Loucy (cell line): ENCODE data around the gene DNAH8.

Experiments used
- CTCF ChIP-seq: fragments of 200-600 bp; sonication (generic); conservative IDR thresholded peaks from 2 replicates; pipeline ENCODE4 v1.5.1; 2014; ENCODE audit warnings: mild to moderate bottlenecking, antibody characterized with exemption, low read length
- EZH2phosphoT487 ChIP-seq: fragments of 200-600 bp; IDR thresholded peaks from 2 replicates; pipeline ENCODE4 v1.6.1; 2018; ENCODE audit warnings: antibody characterized with exemption, mild to moderate bottlenecking, moderate library complexity, borderline replicate concordance

DNA sequence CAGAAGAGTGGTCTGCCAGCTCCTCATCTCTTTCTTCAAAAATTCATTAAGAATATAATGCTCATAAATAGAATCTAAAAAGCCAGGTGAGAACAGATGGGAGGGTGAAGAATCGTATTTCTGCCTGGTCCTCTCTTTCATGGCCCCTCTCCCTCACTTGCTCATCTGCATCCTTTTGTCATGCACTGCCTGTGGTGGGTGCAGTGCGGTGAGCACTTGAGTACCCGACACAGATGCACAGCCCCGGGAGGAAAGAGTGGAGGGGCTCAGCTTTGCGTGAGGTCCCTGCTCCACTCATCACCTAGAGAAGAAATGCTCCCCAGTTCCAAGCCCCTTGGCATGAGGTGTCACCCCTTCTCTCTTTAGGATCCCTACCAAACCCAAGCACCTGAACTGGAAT lies 275.4 kb downstream of the DNAH8 start:
- TF ChIP-seq CTCF = no peak
- no peak for TF ChIP-seq EZH2phosphoT487
